Stimulated activated CD8-positive, alpha-beta memory T cell treated with anti-CD3 and anti-CD28 coated beads, Interleukin-15, amount 100 ng/mL, for 4 hours (primary cell): ENCODE data around the gene SLAIN2.
"Not testable (repeated sequence)": the region's sequence is repeated elsewhere in the genome, so short reads cannot be mapped to it uniquely, and the experiment has no call there.

Experiments used
- DNase-seq, 2 donors: peaks; one replicate each; pipeline ENCODE4 v3.0.0-alpha.2; 2020; ENCODE audit warnings: low read depth in 2 of 2

The SLAIN2 gene

GRCh38 chr4:48439988-48440387 lies 98.7 kb downstream of the SLAIN2 start:
- DNase-seq = no peak

GRCh38 chr4:48440914-48441313 lies 99.6 kb downstream of the SLAIN2 start:
- not testable (repeated sequence) for DNase-seq

- DNase-seq = no peak
Observed at GRCh38 chr4:48445704-48446103, 104.4 kb downstream of the SLAIN2 start.

GRCh38 chr4:48446642-48447041 lies 105.3 kb downstream of the SLAIN2 start:
- no peak for DNase-seq

GRCh38 chr4:48449151-48449550 lies 107.8 kb downstream of the SLAIN2 start:
- DNase-seq = no peak

GRCh38 chr4:48450740-48451139 lies 109.4 kb downstream of the SLAIN2 start:
- DNase-seq = no peak

- DNase-seq = not testable (repeated sequence)
Observed at GRCh38 chr4:48451656-48452055, 110.3 kb downstream of the SLAIN2 start.

- no peak for DNase-seq
Observed at GRCh38 chr4:48454591-48454990, 113.3 kb downstream of the SLAIN2 start.

GRCh38 chr4:48461000-48461399 lies 119.7 kb downstream of the SLAIN2 start:
- no peak for DNase-seq

- no peak for DNase-seq
Observed at GRCh38 chr4:48462363-48462762, 121.0 kb downstream of the SLAIN2 start.

GRCh38 chr4:48467442-48467841 lies 126.1 kb downstream of the SLAIN2 start:
- DNase-seq = no peak

- DNase-seq = no peak
Observed at GRCh38 chr4:48467891-48468290, 126.6 kb downstream of the SLAIN2 start.

GRCh38 chr4:48470137-48470536 lies 128.8 kb downstream of the SLAIN2 start:
- DNase-seq = no peak

- no peak for DNase-seq
Observed at GRCh38 chr4:48470570-48470969, 129.2 kb downstream of the SLAIN2 start.

GRCh38 chr4:48472794-48473193 lies 131.5 kb downstream of the SLAIN2 start:
- DNase-seq = no peak

GRCh38 chr4:48475770-48476169 lies 134.4 kb downstream of the SLAIN2 start:
- no peak for DNase-seq
